ENCODE measurements around the gene GSTM3.
"Not testable (repeated sequence)": the region's sequence is repeated elsewhere in the genome, so short reads cannot be mapped to it uniquely, and the experiment has no call there.

The GSTM3 gene

GRCh38 chr1:109725510-109725909 lies 15.3 kb downstream of the GSTM3 start:
- no peak for FAIRE-seq

GRCh38 chr1:109724933-109725332 lies 15.9 kb downstream of the GSTM3 start:
- FAIRE-seq, result no peak

- FAIRE-seq, result no peak
These were observed 17.7 kb downstream of the GSTM3 start for GRCh38 chr1:109722908-109723691.

GRCh38 chr1:109721971-109722370 lies 18.9 kb downstream of the GSTM3 start:
- no peak for FAIRE-seq

- no peak for FAIRE-seq
These were observed 19.8 kb downstream of the GSTM3 start for GRCh38 chr1:109721042-109721441.

GRCh38 chr1:109719337-109719837 lies 21.5 kb downstream of the GSTM3 start:
- no peak for FAIRE-seq

- FAIRE-seq, result no peak
These were observed 22.3 kb downstream of the GSTM3 start for GRCh38 chr1:109718495-109718894.

GRCh38 chr1:109717729-109718128 lies 23.1 kb downstream of the GSTM3 start:
- no peak for FAIRE-seq

GRCh38 chr1:109716570-109717090 lies 24.2 kb downstream of the GSTM3 start:
- no peak for FAIRE-seq

GRCh38 chr1:109716121-109716520 lies 24.7 kb downstream of the GSTM3 start:
- no peak for FAIRE-seq

GRCh38 chr1:109714661-109715372 lies 26.0 kb downstream of the GSTM3 start:
- no peak for FAIRE-seq

GRCh38 chr1:109713636-109714035 lies 27.2 kb downstream of the GSTM3 start:
- no peak for FAIRE-seq

- no peak for FAIRE-seq
These were observed 28.4 kb downstream of the GSTM3 start for GRCh38 chr1:109712321-109712864.

- not testable (repeated sequence) for FAIRE-seq
These were observed 29.1 kb downstream of the GSTM3 start, which contains the start of gene GSTM5 for GRCh38 chr1:109711593-109712320. Gene GSTM5, plus strand, starts transcription at chr1:109712251. Its CDS starts 62 bp downstream, at chr1:109712313.

- not testable (repeated sequence) for FAIRE-seq
These were observed 31.0 kb downstream of the GSTM3 start for GRCh38 chr1:109709822-109710221.

GRCh38 chr1:109708949-109709348 lies 31.9 kb downstream of the GSTM3 start:
- not testable (repeated sequence) for FAIRE-seq

GRCh38 chr1:109705411-109705810 lies 35.4 kb downstream of the GSTM3 start:
- no peak for FAIRE-seq

- FAIRE-seq, result no peak
These were observed 36.7 kb downstream of the GSTM3 start for GRCh38 chr1:109704173-109704572.

- not testable (repeated sequence) for FAIRE-seq
These were observed 37.9 kb downstream of the GSTM3 start for GRCh38 chr1:109702940-109703339.

- FAIRE-seq, result not testable (repeated sequence)
These were observed 43.0 kb downstream of the GSTM3 start for GRCh38 chr1:109697861-109698260.

- FAIRE-seq, result no peak
These were observed 43.8 kb downstream of the GSTM3 start for GRCh38 chr1:109697066-109697465.

GRCh38 chr1:109695138-109695537 lies 45.7 kb downstream of the GSTM3 start:
- FAIRE-seq, result not testable (repeated sequence)

- FAIRE-seq, result not testable (repeated sequence)
These were observed 46.4 kb downstream of the GSTM3 start for GRCh38 chr1:109694400-109694799.
